Thyroid gland (tissue), 4 donors: ENCODE data around the gene TBC1D2. TPM values are rescaled to one million over a fixed set of nuclear protein-coding genes. Genes with fewer than 3 reads are reported as not detected.

Experiments used
- DNase-seq, 2 donors: peaks; one replicate each; pipeline ENCODE4 v3.0.0-alpha.2; 2019
- H3K27ac ChIP-seq, 3 donors: fragments of 200-600 bp; sonication (generic); 1 replicate in 2 of 3; 2 replicates in 1 of 3; pipeline ENCODE4 v1.5.1; 2016 to 2019; ENCODE audit warnings: mild to moderate bottlenecking in 1 of 3, moderate library complexity in 1 of 3
- H3K27me3 ChIP-seq: fragments of 200-600 bp; sonication (generic); one replicate; pipeline ENCODE4 v1.5.1; 2019
- H3K36me3 ChIP-seq, 2 donors: fragments of 200-600 bp; sonication (generic); one replicate each; pipeline ENCODE4 v1.5.1; 2016 to 2019
- H3K4me1 ChIP-seq, 2 donors: fragments of 200-600 bp; sonication (generic); one replicate each; pipeline ENCODE4 v1.5.1; 2017 to 2019
- H3K4me3 ChIP-seq, 3 donors: fragments of 200-600 bp; sonication (generic); replicated peaks in 1 of 3; 1 replicate in 2 of 3; 2 replicates in 1 of 3; pipeline ENCODE4 v1.5.1; 2016; ENCODE audit warnings: mild to moderate bottlenecking in 1 of 3
- H3K9me3 ChIP-seq: fragments of 200-600 bp; sonication (generic); one replicate; pipeline ENCODE4 v1.5.1; 2017
- CTCF ChIP-seq, 6 experiments: fragments of 200-600 bp in 3 of 6; fragments of 450-650 bp in 3 of 6; sonication (generic) in 3 of 6; IDR thresholded peaks; one replicate each; pipeline ENCODE4 v1.5.1; 2016 to 2019; ENCODE audit warnings: antibody characterized with exemption in 6 of 6, mild to moderate bottlenecking in 2 of 6, inconsistent platforms in 1 of 6, moderate library complexity in 1 of 6
- POLR2A ChIP-seq, 2 donors: fragments of 450-650 bp; IDR thresholded peaks; one replicate each; pipeline ENCODE4 v1.6.1; 2017; ENCODE audit warnings: antibody characterized with exemption in 2 of 2, mild to moderate bottlenecking in 2 of 2, moderate library complexity in 1 of 2
- WGBS, 2 donors: methylation state at CpG; one replicate each; pipeline ENCODE4 v1.1.5; 2017; 5-methylcytosine and 5-hydroxymethylcytosine counted together
- intact Hi-C: fragments of 100-400 bp; cut with DNase I; formaldehyde crosslinking; loops from one replicate; pipeline ENCODE4 v1.15.1; 2023
- microRNA-seq: library from miRNA; unstranded; fragments of <30 nt; microRNA quantifications from one replicate; pipeline ENCODE4, GENCODE V29; 2016
- small RNA-seq: library from RNA; depleted of rRNA; stranded (forward); fragments of <200 nt; gene quantifications from one replicate; pipeline ENCODE3, GENCODE V24; 2016
- total RNA-seq, 4 donors: library from RNA; depleted of rRNA; stranded (reverse); fragments of >200 nt; gene quantifications; one replicate each; pipeline ENCODE4 v1.2.3, GENCODE V29; 2016

The TBC1D2 gene
- total RNA-seq, 4 donors from 2014 or later: 12.9 to 20.9 (median 18.3) TPM

GRCh38 chr9:98152526-98152925 lies 102.9 kb downstream of the TBC1D2 start:
- TF ChIP-seq POLR2A (IDR thresholded peaks at IDR 0.05) (no peak), CTCF (IDR thresholded peaks at IDR 0.05) (no peak)
- no peaks in the 10 kb centered on the region for H3K4me1 ChIP-seq
- H3K4me3 ChIP-seq: no peak overlapping the region
- no peak overlapping the region for H3K27ac ChIP-seq
- H3K36me3 ChIP-seq: no peaks in the 10 kb centered on the region
- H3K9me3 ChIP-seq: no peaks in the 10 kb centered on the region
- H3K27me3 ChIP-seq: no peaks in the 10 kb centered on the region
- no peak for DNase-seq
- intact Hi-C loops: no loop called here

GRCh38 chr9:98150721-98151120 lies 104.7 kb downstream of the TBC1D2 start:
- H3K36me3 ChIP-seq: no peaks in the 10 kb centered on the region
- TF ChIP-seq CTCF (IDR thresholded peaks at IDR 0.05): no peak
- no peak for TF ChIP-seq POLR2A (IDR thresholded peaks at IDR 0.05)
- H3K4me3 ChIP-seq: no peak overlapping the region
- no peak overlapping the region for H3K27ac ChIP-seq
- peaks cover 0 to 4% of the 10 kb centered on the region in 2 donors for H3K4me1 ChIP-seq
- 88 to 91% methylated on average over 3 of the region's 3 CpGs for WGBS, 2 donors
- intact Hi-C loops: no loop called here
- no peak for DNase-seq
- H3K9me3 ChIP-seq: no peaks in the 10 kb centered on the region
- H3K27me3 ChIP-seq: no peaks in the 10 kb centered on the region

- WGBS, 2 donors: 74 to 83% methylated on average over 7 of the region's 7 CpGs
- no peaks in the 10 kb centered on the region for H3K9me3 ChIP-seq
- intact Hi-C loops: no loop called here
- no peak overlapping the region for H3K4me3 ChIP-seq
- TF ChIP-seq POLR2A (IDR thresholded peaks at IDR 0.05): no peak
- no peak for TF ChIP-seq CTCF (IDR thresholded peaks at IDR 0.05)
- DNase-seq: no peak
- no peaks in the 10 kb centered on the region for H3K27me3 ChIP-seq
- no peaks in the 10 kb centered on the region for H3K36me3 ChIP-seq
- H3K27ac ChIP-seq: no peak overlapping the region
- H3K4me1 ChIP-seq: peaks cover 0 to 4% of the 10 kb centered on the region in 2 donors
These were observed 105.3 kb downstream of the TBC1D2 start for GRCh38 chr9:98150164-98150563.

- Histone ChIP-seq H3K4me1 (peaks cover 0 to 4% of the 10 kb centered on the region in 2 donors), H3K27ac (no peak overlapping the region), H3K36me3 (no peaks in the 10 kb centered on the region), H3K27me3 (no peaks in the 10 kb centered on the region), H3K4me3 (no peak overlapping the region), H3K9me3 (no peaks in the 10 kb centered on the region)
- no peak for TF ChIP-seq CTCF (IDR thresholded peaks at IDR 0.05)
- no peak for TF ChIP-seq POLR2A (IDR thresholded peaks at IDR 0.05)
- intact Hi-C loops: no loop called here
- 67 to 80% methylated on average over 3 of the region's 3 CpGs for WGBS, 2 donors
- DNase-seq: no peak
These were observed 106.0 kb downstream of the TBC1D2 start for GRCh38 chr9:98149422-98149821.

Small RNA genes within 50 kb of the gene (microRNA-seq; reads per million reads assigned to microRNA genes)
- not detected for gene MIR6854

Small RNA genes within 50 kb of the gene (small RNA-seq; reads per million reads assigned to genes)
- not detected for gene MIR6854

Other genes with a start within 250 kb of the TBC1D2 start
- gene NANS, start 198.9 kb downstream of the TBC1D2 start, total RNA-seq: 10 to 100 TPM; 28.5 to 68.8 (median 53.6) TPM
- gene TRIM14, start 136.4 kb downstream of the TBC1D2 start, total RNA-seq: 1 to 10 TPM; 3.9 to 8.1 (median 5.2) TPM
- 1 to 10 TPM; 1.1 to 3.5 (median 2.1) TPM for gene CORO2A, start 63.0 kb downstream of the TBC1D2 start, total RNA-seq